GM23248 (cell line): ENCODE data around the gene ELP5. TPM values are rescaled to one million over a fixed set of nuclear protein-coding genes. Genes with fewer than 3 reads are reported as not detected.

ENCODE experiments used
- DNase-seq: peaks from one replicate; pipeline ENCODE4 v3.0.0-alpha.2; 2015
- H2AFZ ChIP-seq: fragments of 200-600 bp; sonication (generic); 2 replicates; pipeline ENCODE4 v1.6.1; 2016; ENCODE audit warnings: antibody characterized with exemption
- H3F3A ChIP-seq: fragments of 200-600 bp; sonication (generic); 2 replicates; pipeline ENCODE4 v1.6.1; 2016; ENCODE audit warnings: mild to moderate bottlenecking, antibody characterized with exemption, mixed run types; ENCODE audit not compliant: insufficient read depth
- H3K27ac ChIP-seq: fragments of 200-600 bp; sonication (generic); 2 replicates; pipeline ENCODE4 v1.5.1; 2016; ENCODE audit warnings: mild to moderate bottlenecking
- H3K27me3 ChIP-seq: fragments of 200-600 bp; sonication (generic); replicated peaks from 2 replicates; pipeline ENCODE4 v1.6.1; 2016; ENCODE audit warnings: mild to moderate bottlenecking; ENCODE audit not compliant: insufficient read depth
- H3K36me3 ChIP-seq: fragments of 200-600 bp; sonication (generic); 2 replicates; pipeline ENCODE4 v1.6.1; 2016; ENCODE audit warnings: low read depth, mild to moderate bottlenecking
- H3K4me1 ChIP-seq: fragments of 200-600 bp; sonication (generic); 2 replicates; pipeline ENCODE4 v1.6.1; 2016; ENCODE audit warnings: mild to moderate bottlenecking; ENCODE audit not compliant: insufficient read depth
- H3K4me2 ChIP-seq: fragments of 200-600 bp; sonication (generic); one replicate; pipeline ENCODE4 v1.6.1; 2016; ENCODE audit warnings: mild to moderate bottlenecking; ENCODE audit not compliant: unreplicated experiment
- H3K4me3 ChIP-seq: fragments of 200-600 bp; sonication (generic); 2 replicates; pipeline ENCODE4 v1.5.1; 2016; ENCODE audit warnings: mild to moderate bottlenecking
- H3K79me2 ChIP-seq: fragments of 200-600 bp; sonication (generic); 2 replicates; pipeline ENCODE4 v1.6.1; 2016; ENCODE audit warnings: mild to moderate bottlenecking; ENCODE audit not compliant: insufficient read depth
- H3K9ac ChIP-seq: fragments of 200-600 bp; sonication (generic); 2 replicates; pipeline ENCODE4 v1.6.1; 2016; ENCODE audit warnings: mild to moderate bottlenecking
- H3K9me2 ChIP-seq: fragments of 200-600 bp; sonication (generic); 2 replicates; pipeline ENCODE4 v1.6.1; 2016; ENCODE audit warnings: mixed run types, mild to moderate bottlenecking, moderate library complexity; ENCODE audit not compliant: insufficient read depth
- H3K9me3 ChIP-seq: fragments of 200-600 bp; sonication (generic); one replicate; pipeline ENCODE4 v1.6.1; 2017; ENCODE audit warnings: low read depth
- H4K20me1 ChIP-seq: fragments of 200-600 bp; sonication (generic); 2 replicates; pipeline ENCODE4 v1.6.0; 2016; ENCODE audit not compliant: insufficient read depth
- EZH2 ChIP-seq: fragments of 200-600 bp; sonication (generic); IDR thresholded peaks from 2 replicates; pipeline ENCODE4 v1.6.1; 2018; ENCODE audit warnings: antibody characterized with exemption, mild to moderate bottlenecking; ENCODE audit not compliant: insufficient read depth, poor library complexity, severe bottlenecking
- EZH2phosphoT487 ChIP-seq: fragments of 200-600 bp; sonication (generic); IDR thresholded peaks from 2 replicates; pipeline ENCODE4 v1.6.1; 2018; ENCODE audit warnings: antibody characterized with exemption, moderate library complexity, mild to moderate bottlenecking, low read depth; ENCODE audit not compliant: insufficient read depth
- WGBS, 2 experiments: methylation state at CpG; one replicate each; pipeline ENCODE4 v1.1.6; 2015 to 2017; ENCODE audit warnings: low lambda C conversion rate in 2 of 2, low coverage in 1 of 2; ENCODE audit errors: missing lambda C conversion rate in 2 of 2; 5-methylcytosine and 5-hydroxymethylcytosine counted together
- in situ Hi-C: fragments of 300-500 bp; cut with MboI; formaldehyde crosslinking; loops from 2 replicates; pipeline ENCODE4 v1.15.0; 2020
- polyA plus RNA-seq: library from polyadenylated mRNA; unstranded; fragments of >200 nt; fragmentation: Nextera tagmentation; extraction: Ambion mirVana; gene quantifications from 2 replicates; pipeline ENCODE4 v1.2.1, GENCODE V29; 2016
- total RNA-seq: library from RNA; depleted of rRNA; stranded (reverse); fragments of >200 nt; shearing (Covaris generic); gene quantifications from 2 replicates; pipeline ENCODE4 v1.2.3, GENCODE V29; 2014

The ELP5 gene
- total and polyA plus RNA-seq, 2 experiments from 2014 or later = 32.9 to 34.8 TPM

DNA sequence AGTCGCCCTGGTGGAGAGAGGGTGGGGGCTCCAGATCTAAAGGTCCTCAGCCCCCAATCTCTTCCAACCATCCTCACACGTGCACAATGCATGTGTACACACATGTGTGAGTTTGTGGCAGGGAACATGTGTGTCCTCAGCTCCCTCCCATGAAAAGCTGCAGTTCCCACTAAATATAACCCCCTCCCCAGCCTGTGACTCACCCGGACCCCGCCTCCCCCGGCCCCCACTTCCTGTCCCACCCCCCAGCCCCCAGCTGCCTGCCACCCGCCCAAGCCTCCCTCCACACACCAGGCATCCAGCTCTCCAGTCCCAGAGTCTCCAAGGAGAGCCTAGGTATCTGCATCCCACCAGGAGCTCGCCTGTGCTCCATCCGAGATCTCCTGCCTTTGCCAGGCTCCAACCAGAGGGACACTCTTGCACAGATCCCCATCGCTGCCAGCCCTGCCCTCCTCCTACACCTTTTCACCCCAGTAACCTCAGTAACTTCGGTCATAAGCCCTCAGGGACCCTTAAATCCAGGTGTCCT lies 36.3 kb upstream of the ELP5 start:
- peak overlapping the region; percentile 87 for H3K4me3 ChIP-seq
- WGBS, 2 experiments = 5 to 10% methylated on average over 10 of the region's 10 CpGs
- DNase-seq = peak; percentile 55
- no peaks in the 10 kb centered on the region for H3K36me3 ChIP-seq
- no peaks in the 10 kb centered on the region for H3K27me3 ChIP-seq
- peak overlapping the region; percentile 91 for H3K4me2 ChIP-seq
- no peaks in the 10 kb centered on the region for H4K20me1 ChIP-seq
- H3K79me2 ChIP-seq = peaks cover 61% of the 10 kb centered on the region
- peaks cover 15% of the 10 kb centered on the region for H3F3A ChIP-seq
- H3K9ac ChIP-seq = peak overlapping the region; percentile 83
- H2AFZ ChIP-seq = no peak overlapping the region
- no peaks in the 10 kb centered on the region for H3K9me3 ChIP-seq
- H3K4me1 ChIP-seq = peaks cover 34% of the 10 kb centered on the region
- H3K27ac ChIP-seq = peak overlapping the region; percentile 85
- in situ Hi-C loops = no loop called here
- no peaks in the 10 kb centered on the region for H3K9me2 ChIP-seq
- TF ChIP-seq EZH2phosphoT487 (no peak), EZH2 (no peak)

DNA sequence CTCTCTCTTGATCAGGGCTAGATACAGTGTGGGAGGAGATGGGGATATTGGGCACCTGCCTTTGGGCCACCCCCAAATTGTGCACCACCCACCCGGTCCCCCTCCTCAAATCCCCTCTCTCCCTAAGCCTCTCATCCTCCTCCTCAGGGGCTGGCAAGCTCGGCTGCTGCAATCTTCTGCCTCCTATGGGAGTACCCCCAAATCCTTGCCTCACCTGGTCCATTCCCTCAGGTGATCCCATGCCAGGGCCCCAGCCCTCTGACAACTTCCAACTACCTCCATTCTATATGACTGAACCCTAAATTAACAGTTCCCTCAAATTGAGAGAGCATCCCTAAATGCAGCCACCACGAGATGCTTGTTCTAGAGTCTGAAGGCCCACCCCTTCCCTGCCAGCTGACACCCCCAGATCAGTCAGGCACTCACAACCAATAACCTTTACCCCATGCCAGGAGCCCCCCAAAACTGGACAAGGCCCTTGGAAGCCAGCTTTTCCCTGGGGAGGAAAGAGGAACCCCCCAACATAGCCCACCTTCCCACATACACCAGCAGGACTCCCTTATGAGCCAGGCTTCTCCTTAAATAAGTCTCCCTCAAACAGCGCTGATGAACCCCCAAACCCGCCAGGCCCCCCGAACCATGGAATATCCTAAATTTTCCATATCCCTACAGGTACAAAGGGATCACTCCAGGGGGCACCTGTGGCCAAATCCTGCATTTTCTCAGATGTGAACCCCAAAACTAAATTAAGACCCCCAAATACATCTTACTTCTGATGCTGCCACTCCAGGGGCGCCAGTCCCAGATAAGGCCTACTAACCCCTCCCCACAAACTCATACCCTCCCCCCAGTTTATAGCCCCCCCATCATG lies 35.5 kb upstream of the ELP5 start:
- H3K4me3 ChIP-seq = peak overlapping the region; percentile 87
- DNase-seq = peak; percentile 28
- H3K27ac ChIP-seq = peak overlapping the region; percentile 27
- peaks cover 62% of the 10 kb centered on the region for H3K79me2 ChIP-seq
- in situ Hi-C loops = no loop called here
- 4 to 5% methylated on average over 7 of the region's 7 CpGs for WGBS, 2 experiments
- H3K4me1 ChIP-seq = peaks cover 34% of the 10 kb centered on the region
- H3K27me3 ChIP-seq = no peaks in the 10 kb centered on the region
- H2AFZ ChIP-seq = no peak overlapping the region
- H3K9me3 ChIP-seq = no peaks in the 10 kb centered on the region
- no peak for TF ChIP-seq EZH2
- H3K4me2 ChIP-seq = peak overlapping the region; percentile 91
- H3F3A ChIP-seq = peaks cover 15% of the 10 kb centered on the region
- H4K20me1 ChIP-seq = no peaks in the 10 kb centered on the region
- peak overlapping the region; percentile 83 for H3K9ac ChIP-seq
- H3K36me3 ChIP-seq = no peaks in the 10 kb centered on the region
- no peaks in the 10 kb centered on the region for H3K9me2 ChIP-seq

DNA sequence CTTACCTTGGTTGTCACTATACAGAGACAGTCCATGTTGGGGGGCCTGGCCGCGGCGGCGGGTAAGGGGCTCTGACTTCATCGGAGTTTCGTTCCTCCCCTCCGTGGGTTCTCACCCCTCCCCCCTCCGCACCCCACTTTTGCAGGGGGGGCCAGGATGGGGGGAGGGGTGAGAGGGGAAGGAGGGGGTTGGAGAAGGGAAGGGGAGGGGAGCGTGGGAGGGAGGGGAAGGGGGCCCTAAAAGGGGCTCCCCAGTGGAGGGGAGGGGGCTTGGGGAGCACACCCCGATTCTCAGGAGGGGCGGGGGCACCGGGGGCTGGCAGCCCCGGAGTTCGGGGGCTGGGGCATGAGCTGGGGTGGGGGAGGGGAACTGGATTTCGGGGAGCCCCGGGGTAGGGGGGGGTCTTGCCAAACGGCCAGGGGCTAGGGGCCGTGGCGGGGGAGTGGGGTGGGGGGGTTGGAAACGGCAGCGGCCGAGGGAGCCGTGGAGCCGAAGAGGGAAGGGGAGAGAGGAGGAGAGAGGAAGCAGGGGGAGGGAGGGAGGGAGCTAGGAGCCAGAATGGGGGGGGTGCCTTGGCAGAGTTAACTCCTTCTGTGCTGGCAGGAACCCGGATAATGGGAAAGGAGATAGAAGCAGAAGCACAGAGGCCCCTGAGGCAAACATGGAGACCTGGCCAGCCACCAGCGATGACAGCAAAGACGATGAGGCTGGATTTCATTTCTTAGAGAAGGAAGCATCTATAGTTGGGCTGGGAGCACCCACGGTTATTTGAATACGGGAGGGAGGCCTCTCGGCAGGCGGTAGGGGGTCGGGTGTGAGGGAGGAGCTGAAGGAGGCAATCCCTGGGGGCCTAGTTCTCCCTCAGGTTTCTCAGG lies 34.7 kb upstream of the ELP5 start:
- Histone ChIP-seq H3K36me3 (no peaks in the 10 kb centered on the region), H2AFZ (peak overlapping the region; percentile 84), H3K79me2 (peaks cover 64% of the 10 kb centered on the region), H3K4me3 (peak overlapping the region; percentile 87), H3K27me3 (no peaks in the 10 kb centered on the region), H4K20me1 (no peaks in the 10 kb centered on the region), H3K9me2 (no peaks in the 10 kb centered on the region), H3K9ac (peak overlapping the region; percentile 83), H3K27ac (peak overlapping the region; percentile 37; the same call in 1 of the 2 replicates), H3K9me3 (no peaks in the 10 kb centered on the region), H3K4me2 (peak overlapping the region; percentile 91), H3K4me1 (peaks cover 34% of the 10 kb centered on the region), H3F3A (peaks cover 16% of the 10 kb centered on the region)
- in situ Hi-C loops = no loop called here
- TF ChIP-seq EZH2 (no peak), EZH2phosphoT487 (no peak)
- 1 to 3% methylated on average over 9 to 32 of the region's 32 CpGs for WGBS, 2 experiments
- DNase-seq = peak; percentile 88

DNA sequence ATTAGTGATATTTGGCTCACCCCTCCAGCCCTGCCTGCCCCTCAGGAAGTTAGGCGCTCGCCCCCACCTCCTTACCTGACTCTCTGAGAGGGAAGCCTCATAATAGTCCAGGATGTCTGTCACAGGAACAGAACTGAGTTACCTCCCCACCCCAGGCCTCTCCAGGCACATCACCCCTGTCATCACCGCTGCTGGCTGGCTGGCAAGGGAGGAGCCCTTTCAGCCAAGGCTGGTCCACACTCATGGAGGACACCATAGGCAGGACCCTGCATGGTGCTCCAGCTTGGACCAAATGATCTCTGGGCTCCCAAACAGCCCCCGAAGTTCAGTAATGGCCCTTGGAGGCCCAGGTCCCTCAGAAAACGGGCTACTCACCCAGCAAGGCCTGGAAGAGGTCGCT lies 33.8 kb upstream of the ELP5 start:
- H3K4me2 ChIP-seq = peak overlapping the region; percentile 78
- H4K20me1 ChIP-seq = no peaks in the 10 kb centered on the region
- H3K4me1 ChIP-seq = peaks cover 34% of the 10 kb centered on the region
- H2AFZ ChIP-seq = peak overlapping the region; percentile 84
- no peaks in the 10 kb centered on the region for H3K27me3 ChIP-seq
- in situ Hi-C loops = no loop called here
- peaks cover 64% of the 10 kb centered on the region for H3K79me2 ChIP-seq
- TF ChIP-seq EZH2 (no peak), EZH2phosphoT487 (no peak)
- no peaks in the 10 kb centered on the region for H3K9me3 ChIP-seq
- H3K4me3 ChIP-seq = peak overlapping the region; percentile 70
- H3F3A ChIP-seq = peaks cover 24% of the 10 kb centered on the region
- peaks cover 8% of the 10 kb centered on the region; the same call in 1 of the 2 replicates for H3K36me3 ChIP-seq
- DNase-seq = no peak
- peak overlapping the region; percentile 77 for H3K9ac ChIP-seq
- peak overlapping the region; percentile 37; the same call in 1 of the 2 replicates for H3K27ac ChIP-seq
- 56 to 72% methylated on average over 5 to 6 of the region's 6 CpGs for WGBS, 2 experiments
- H3K9me2 ChIP-seq = no peaks in the 10 kb centered on the region
